Stimulated activated CD4-positive, alpha-beta T cell treated with anti-CD3 and anti-CD28 coated beads, Interleukin-4, amount 100 ng/mL, for 24 hours (primary cell): ENCODE results near the gene S100A14.
A peak's percentile ranks its signal among the peaks of the same experiment; 100 is the strongest.
"Not testable (repeated sequence)": the region's sequence is repeated elsewhere in the genome, so short reads cannot be mapped to it uniquely, and the experiment has no call there.

Source experiments
- DNase-seq: peaks from one replicate; pipeline ENCODE4 v3.0.0-alpha.2; 2020

Gene S100A14

DNA sequence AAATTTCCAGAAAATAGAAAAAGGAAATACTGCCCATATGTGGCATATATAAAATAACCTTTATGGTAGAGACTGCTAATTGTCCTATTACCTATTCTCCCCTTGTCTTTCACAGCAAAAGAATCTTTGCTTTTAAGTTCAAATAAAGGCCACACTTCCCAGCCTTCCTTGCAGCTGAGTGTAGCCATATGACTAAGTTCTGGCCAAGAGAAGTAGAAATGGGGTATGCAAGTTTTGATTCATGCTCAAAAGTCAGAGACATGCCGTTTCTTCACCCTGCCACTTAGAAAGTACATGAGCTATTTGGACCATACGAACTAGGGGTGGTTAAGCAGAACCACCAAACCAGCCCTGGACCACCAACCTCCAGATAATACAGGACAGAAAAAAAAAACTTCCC lies 32.1 kb downstream of the S100A14 start:
- no peak for DNase-seq

DNA sequence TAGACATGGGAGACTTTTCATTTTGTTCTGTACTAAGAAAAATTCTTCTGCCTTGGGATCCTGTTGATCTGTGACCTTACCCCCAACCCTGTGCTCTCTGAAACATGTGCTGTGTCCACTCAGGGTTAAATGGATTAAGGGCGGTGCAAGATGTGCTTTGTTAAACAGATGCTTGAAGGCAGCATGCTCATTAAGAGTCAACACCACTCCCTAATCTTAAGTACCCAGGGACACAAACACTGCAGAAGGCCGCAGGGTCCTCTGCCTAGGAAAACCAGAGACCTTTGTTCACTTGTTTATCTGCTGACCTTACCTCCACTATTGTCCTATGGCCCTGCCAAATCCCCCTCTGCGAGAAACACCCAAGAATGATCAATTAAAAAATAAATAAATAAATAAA lies 32.6 kb downstream of the S100A14 start:
- not testable (repeated sequence) for DNase-seq

DNA sequence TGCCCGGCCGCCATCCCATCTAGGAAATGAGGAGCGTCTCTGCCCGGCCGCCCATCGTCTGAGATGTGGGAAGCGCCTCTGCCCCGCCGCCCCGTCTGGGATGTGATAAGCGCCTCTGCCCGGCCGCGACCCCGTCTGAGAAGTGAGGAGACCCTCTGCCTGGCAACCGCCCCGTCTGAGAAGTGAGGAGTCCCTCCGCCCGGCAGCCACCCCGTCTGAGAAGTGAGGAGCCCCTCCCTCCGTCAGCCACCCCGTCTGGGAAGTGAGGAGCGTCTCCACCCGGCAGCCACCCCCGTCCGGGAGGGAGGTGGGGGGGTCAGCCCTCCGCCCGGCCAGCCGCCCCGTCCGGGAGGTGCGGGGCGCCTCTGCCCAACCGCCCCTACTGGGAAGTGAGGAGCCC lies 33.3 kb downstream of the S100A14 start:
- not testable (repeated sequence) for DNase-seq

DNA sequence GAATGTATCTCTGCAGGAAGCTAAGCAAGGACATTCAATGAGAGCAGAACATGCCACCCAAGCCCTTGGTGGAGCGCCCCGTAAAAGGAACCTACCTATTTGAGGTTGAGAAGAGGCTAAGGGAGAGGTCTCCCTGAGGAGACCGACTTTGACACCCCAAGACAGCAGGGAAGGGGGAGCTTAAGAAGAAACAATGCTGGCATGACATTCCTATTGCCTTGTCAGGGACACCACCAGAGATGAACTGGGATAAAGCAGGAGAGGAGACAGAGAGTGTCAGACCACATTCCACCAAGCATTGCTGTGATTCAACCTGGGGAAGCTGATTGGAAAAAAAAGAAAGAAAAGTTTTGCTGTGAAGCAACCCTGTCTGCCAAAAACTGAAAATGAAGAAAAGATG lies 37.2 kb downstream of the S100A14 start:
- DNase-seq: no peak

DNA sequence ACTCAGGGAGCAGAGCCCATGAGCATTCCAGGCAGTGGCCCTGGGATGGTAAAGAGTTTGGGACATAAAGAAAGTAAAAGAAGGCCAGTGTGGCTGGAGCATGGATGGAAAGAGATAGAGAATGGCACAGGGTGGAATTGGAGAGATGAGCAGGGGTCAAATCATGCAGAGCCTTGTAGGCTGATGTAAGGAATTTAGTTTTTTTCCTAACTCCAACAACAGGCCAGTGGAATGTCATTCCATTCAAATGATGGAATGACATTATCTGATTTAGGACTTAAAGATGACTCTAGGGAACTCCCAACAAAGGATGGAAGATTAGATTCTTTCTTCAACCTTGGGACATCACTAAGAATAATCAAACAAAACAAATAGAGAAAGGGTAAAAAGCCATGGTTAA lies 37.6 kb downstream of the S100A14 start:
- no peak for DNase-seq

DNA sequence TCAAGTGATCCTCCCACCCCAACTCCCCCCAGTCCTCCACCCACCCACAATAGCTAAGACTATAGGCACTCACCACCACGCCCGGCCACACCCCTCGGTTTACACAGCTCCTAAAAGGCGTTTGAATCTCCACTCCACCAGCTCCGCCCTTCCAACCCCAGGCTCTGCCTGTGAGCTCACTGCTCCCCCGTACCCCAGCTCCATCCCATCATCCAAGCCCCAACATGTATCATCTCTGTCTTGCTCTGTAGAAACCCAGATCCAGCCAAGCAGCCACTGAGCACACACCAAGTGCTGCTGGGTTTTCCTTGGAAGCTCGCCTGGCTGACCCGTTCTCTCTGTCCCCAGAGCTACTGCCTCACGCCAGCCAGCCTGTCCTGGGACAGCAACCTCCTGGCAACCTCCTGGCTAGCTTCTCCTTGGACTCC lies 38.5 kb downstream of the S100A14 start:
- DNase-seq: no peak

DNA sequence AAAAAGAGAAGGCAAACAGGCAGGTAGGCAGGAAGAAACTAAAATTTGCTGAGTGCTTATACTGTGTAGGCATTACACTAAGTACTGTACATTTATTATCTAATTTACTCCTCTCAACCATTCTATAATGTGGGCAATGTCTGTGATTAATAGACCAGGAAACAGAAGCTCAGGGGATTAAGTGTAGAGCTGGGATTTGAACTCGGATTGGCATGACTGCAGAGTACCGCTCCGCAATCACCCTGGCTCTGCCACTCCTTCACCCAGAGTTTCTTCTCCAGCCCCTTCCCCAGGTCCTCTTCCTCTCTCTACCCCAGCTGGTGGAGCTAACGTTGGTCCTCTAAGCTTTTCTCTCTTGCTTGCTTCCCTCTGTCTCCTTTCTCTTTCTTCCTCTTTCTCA lies 39.0 kb downstream of the S100A14 start:
- DNase-seq: no peak

DNA sequence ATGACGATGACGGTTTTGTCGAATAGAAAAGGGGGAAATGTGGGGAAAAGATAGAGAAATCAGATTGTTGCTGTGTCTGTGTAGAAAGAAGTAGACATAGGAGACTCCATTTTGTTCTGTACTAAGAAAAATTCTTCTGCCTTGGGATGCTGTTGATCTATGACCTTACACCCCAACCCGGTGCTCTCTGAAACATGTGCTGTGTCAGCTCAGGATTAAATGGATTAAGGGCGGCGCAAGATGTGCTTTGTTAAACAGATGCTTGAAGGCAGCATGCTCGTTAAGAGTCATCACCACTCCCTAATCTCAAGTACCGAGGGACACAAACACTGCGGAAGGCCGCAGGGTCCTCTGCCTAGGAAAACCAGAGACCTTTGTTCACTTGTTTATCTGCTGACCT lies 40.6 kb downstream of the S100A14 start:
- DNase-seq: not testable (repeated sequence)

DNA sequence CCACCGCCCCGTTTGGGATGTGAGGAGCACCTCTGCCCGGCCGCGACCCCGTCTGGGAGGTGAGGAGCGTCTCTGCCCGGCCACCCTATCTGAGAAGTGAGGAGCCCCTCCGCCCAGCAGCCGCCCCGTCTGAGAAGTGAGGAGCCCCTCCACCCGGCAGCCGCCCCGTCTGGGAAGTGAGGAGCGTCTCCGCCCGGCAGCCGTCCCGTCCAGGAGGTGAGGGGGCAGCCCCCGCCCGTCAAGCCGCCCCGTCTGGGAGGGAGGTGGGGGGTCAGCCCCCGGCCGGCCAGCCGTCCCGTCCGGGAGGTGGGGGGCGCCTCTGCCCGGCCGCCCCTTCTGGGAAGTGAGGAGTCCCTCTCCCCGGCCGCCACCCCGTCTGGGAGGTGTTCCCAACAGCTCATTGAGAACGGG lies 41.0 kb downstream of the S100A14 start:
- not testable (repeated sequence) for DNase-seq

DNA sequence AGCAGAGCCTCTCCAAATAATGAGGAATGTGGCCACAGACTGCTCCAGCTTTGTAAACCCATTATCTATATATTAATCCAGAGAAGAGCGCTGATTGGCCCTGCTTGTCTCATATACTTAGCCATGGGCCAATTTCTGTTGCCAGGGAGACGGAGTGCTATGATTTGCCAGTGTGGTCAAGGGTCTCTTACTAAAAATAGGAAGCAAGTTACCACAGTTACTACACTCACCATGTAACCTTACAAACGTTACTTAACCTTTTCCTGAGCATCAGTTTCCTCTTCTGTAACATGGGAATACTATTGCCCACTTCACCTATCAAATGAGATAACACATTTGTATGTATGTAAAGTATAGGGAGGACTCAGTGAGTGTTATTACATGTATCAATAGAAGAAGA lies 42.8 kb downstream of the S100A14 start:
- no peak for DNase-seq

DNA sequence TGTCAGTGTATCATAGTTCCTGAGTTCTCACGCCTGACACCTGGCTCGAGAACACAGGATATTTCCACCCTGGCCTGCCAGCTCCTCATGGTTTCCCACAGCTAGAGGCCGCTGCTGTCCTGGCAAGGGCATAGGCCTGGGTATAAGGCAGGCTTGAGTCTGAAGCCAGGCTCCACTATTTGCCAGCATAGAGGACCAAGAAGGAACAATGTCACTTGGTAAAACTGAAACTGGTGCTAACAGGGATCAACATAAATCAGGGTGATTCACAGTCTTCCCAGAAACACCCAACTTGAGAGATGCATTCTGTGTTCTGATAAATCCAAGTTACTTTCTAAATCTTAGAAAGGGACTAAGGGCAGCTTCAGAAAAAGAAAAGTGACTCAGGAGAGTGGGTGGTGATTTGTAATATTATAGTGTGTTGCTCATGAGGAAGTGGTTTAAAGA lies 43.5 kb downstream of the S100A14 start:
- peak; percentile 63 for DNase-seq

DNA sequence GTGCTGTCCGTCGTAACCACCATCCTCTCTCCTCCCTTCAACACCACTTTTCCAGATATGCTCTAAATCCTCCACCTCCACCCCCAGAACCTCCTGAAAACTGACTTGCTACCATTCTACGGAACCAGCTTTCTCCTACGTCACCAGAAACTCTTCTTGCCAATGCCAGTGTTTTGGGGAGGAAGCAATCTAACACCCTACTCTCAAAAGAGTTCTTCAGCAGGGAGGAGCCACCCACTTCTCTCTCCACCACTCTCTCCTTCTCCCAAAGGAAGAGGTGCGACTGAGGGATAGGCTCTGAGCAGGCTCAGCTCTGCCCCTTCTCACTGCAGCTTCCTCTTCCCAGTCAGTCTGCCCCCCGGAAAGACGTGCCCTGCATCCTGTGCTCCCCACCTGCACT lies 44.4 kb downstream of the S100A14 start:
- DNase-seq: no peak

DNA sequence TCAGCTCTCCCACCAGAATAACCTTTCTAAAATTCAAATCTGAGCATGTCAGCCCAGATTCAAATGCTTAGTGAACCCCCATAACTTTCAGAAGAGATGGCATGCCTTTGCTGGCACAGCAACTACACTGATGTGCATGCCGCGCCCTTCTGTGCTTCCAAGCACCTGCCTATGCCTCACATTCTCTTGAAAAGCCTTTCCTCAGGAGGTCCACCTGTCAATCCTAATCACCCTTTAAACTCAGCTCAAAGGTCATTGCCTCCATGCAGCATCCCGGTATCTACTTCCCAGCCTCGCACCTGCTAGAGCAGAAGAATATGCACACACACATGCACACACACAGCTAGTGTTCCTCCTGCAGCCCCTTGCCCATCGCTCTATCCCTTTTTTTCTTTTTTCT lies 45.3 kb downstream of the S100A14 start:
- DNase-seq: no peak

DNA sequence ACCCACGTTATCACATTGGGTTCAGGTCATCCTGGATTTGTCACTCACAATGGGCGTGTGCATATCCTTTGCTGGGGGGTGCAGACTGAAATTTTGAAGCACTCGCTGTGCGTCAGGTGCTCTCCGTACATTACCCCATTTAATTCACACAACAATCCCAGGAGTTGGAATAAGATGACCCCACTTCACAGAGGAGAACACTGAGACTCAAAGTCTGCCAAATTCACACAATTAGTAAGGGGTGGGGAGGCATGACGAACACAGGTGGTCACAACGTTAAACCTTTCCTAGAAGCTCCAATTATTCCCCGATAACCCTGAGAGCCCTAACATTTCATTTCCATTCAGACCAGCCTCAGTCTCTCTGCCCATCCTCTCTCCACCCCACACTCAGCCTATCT lies 46.7 kb downstream of the S100A14 start:
- no peak for DNase-seq

DNA sequence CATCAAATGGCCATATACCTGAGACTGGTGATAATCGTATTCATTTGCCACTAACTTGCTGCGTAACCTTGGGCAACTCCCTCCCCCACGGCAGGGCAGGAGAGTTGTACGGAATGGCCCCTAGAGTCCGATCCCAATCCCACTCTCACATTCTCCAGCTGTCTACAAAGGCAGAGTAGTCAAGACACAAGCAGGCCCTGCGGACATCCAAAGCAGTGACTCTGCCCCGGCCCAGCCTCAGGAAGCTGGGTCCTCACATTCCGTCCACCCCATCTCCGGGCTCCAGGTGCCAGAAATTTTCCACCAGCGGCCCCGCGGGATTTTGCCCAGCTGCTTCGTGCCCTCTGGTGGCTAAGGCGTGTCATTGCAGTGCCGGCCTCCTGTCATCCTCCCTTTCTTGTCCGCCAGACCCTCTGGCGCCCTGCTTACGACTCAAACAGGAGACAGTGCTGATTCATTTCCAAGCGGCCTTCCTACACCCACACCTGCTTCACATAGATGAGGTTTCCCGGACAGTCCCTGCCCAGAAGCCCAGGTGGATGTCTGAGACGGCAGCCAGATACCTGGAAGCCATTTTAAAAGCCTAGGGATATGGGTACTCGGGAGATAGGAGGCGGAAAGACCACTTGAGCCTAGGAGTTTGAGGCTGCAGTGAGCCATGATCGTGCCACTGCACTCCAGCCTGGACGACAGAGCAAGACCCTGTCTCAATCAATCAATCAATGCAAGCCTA lies 47.6 kb downstream of the S100A14 start:
- peak; percentile 85 for DNase-seq

DNA sequence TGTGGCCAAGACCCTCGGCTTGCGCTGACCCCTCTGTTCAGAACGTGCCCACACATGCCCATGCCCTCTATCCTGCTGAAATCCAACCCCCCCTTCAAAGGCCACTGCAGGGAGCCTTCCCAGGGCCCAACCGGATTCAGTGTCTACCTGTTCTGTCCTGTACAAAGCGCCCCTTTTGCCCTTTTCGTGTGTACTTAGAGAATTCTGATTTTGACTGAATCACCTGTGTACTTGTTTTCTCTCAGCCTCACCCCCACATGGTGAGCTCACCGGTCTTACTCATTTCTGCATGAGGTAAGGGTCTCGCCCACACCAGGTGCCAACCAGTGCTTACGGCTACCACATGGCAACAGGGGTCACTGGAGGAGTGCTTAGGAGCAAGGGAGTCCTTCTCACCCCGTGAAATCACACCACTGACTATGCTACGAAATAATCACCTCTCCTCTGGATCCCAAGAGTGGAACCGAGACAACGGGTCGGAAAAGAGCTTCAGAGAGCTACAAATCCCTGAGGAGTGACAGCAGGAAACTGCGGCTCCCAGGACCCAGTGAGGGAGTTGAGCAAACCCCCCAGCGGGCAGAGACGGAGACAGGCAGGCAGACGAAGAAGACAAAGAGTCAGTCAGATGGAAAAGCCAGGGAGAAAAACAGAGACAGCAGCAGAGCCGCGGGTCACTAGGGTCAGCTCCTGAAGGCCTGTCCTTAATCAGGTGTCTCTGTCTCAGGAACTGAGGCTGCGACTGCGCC lies 48.3 kb downstream of the S100A14 start:
- peak; percentile 64 for DNase-seq

DNA sequence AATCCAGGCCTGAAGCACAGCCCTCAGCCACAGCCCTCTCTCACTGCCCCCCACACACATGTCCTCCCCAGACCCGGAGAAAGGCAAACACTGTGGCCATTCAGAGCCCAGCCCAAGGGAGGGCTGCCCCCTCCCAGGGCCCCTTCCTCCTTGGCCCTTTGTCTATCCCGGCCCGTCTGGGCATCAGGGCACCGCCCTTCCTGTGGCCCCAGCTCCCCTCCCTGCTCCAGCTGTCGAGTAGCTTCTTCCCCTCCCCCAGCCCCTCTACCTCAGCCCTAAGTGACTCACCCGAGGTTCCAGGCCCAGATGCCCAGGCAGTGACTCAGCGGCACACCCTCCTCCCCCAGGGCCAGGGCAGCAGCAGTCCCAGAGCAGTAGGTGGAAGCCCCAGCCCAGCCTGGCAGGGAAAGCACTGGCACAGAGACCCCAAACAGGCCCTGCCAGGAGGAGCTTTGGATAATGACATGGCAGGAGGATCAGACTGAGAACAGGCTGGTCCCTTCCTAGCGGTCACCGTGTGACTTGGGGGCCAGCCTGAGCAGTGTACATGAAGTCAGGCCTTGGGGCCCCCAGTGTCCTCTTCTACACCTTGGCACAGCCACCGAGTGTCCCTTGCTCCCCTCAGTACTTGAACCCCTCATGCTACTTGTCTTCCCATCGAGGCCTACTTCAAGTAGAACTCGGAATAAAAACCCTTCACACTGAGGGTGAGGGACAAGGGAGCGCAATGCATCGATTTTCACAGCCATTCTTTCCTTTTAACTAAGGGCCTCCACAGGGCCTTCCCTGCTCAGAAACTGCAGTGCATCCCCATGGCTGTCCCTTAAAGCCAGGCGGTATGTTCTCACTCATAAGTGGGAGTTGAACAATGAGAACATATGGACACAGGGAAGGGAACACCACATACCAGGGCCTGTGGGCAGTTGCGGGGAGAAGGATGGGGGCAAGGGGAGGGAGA lies 49.4 kb downstream of the S100A14 start:
- peak; percentile 91 for DNase-seq

DNA sequence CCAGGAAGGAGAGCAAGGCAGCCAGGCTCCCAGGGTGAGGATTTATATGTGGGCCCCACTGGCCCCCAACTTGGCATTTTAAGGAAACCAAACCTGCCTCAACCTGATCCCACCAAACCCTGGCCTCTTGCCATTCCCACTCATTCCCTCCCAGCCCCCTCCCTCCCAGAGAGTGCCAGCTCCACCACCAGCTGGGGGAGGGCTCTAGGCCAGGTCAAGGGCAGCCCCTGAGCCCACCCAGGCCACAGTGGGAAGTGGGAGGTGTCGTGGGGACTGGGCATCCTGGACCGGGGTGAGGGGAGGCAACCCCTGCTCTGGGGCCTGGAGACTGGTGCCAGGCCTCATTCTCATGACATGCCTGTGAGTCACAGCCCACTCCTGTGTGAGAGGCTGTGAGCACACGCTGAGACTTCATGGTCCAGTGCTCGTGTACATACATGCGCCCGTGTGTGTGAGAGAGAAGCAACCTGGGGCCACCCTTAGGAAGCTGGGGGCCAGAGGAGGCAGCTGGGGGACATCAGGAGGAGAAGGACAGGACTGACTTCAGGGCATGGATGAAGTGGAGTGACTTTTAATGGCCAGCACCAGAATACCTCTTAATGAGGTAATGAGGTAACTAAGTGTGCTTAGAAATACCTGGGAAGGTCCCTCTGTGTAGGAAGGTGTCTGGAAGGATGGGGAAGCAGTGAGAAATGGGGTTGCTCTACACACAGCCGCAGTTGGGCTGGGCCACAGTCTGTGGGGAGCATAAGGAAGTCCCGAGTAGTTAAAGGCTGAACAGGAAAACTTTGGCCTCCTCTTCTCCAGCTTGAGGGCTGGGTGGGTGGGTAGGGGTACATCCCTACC lies 50.4 kb downstream of the S100A14 start, which contains the start of gene S100A2:
TSS of gene S100A2 (minus strand) at position 316 of the 846 bp plus-strand sequence. CDS start 1,967 bp downstream, outside the sequence.
- peak; percentile 72 for DNase-seq
